GM21576 (cell line): ENCODE results near the gene STAM2.
"Not testable (repeated sequence)": the region's sequence is repeated elsewhere in the genome, so short reads cannot be mapped to it uniquely, and the experiment has no call there.

ENCODE experiments used
- ATAC-seq: cut with Tn5 transposase; IDR thresholded peaks from one replicate; pipeline ENCODE4 v1.9.1; 2021; ENCODE audit warnings: mild to moderate bottlenecking, moderate library complexity; ENCODE audit not compliant: unreplicated experiment

Gene STAM2

DNA sequence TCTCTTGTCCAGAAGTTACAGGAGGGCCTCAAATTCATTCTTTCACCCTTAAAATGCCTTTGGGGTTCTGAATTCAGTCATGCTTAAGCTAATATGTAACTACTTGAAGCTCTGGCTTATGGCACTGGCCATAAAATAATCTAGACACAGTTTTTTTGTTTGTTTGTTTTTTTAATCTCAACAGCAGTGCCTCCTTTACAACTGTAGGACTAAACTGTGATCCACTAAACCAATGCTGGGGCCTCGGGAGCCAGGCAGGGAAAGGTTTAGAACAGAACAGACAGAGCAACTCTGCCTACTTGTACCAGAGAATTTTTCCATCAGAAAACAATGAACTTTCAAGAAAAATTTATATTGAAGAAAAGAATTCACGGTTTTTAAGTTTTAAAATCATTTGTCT is 1.7 kb downstream of the STAM2 start:
- no peak for ATAC-seq

DNA sequence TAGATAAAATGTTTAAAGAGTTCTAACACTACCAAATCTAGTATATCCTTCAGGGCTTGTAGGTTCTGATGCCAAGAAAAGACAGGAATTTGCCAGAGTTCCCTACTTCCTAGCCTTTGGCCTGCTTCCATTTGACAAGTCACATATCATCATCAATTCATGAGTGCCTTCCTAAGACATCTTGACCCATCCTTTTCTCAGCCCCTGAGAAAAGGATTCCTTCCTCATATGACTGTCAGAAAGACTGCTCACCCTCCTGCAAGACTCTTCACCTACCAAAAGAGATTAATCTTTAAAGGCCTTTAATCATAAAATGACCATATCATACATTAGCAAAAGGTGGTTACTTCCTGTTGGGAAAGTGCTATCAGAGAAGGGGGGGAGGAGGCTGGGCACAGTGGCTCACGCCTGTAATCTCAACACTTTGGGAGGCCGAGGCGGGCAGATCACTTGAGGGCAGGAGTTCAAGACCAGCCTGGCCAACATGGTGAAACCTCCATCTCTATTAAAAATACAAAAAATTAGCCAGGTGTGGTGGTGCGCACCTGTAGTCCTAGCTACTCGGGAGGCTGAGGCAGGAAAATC is 3.3 kb downstream of the STAM2 start:
- ATAC-seq = not testable (repeated sequence)

DNA sequence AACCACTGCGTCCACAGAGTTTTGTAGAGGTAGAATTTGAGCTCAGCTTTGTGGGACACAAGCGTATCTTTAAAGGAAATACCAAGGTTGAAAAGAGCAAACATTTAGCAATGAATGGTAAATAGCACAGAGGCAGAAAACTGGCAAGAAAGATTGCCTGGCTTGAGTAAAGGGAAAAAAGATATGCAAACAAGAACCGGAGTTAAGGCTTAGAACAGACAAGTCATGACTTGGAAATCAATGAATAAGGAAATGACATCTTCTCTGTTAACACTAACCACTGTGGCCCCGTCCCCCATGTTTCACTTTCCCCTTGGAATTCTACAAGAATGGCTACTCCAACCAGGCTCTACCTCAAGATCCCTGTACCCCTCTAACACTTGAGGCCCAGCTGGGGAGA is 3.8 kb downstream of the STAM2 start:
- ATAC-seq = no peak

DNA sequence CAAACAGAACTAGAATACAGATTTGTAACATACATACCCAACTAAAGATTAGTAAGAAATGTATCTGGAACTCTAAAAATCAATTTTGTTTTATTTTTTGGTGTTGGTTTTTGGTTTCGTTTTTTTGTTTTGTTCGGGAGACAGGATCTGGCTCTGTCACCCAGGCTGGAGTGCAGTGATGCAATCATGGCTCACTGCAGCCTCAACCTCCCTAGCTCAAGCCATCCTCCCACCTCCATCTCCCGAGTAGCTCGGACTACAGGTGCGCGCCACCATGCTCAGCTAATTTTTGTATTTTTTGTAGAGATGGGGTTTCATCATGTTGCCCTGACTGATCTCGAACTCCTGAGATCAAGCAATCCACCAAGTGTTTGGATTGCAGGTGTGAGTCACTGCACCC is 6.4 kb downstream of the STAM2 start:
- ATAC-seq = not testable (repeated sequence)

DNA sequence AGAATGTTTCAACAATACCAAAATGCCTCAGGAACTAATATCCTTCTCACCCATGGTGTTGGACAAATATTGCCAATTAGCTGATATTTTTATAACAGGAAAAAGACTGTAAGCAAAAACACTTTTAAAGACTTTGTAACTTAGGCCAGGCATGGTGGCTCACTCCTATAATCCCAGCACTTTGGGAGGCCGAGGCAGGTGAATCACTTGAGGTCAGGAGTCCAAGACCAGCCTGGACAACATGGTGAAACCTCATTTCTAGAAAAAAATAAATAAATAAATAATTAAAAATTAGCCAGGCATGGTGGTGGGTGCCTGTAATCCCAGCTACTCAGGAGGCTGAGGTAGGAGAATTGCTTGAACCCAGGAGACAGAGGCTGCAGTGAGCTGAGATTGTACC is 8.1 kb downstream of the STAM2 start:
- ATAC-seq = not testable (repeated sequence)

DNA sequence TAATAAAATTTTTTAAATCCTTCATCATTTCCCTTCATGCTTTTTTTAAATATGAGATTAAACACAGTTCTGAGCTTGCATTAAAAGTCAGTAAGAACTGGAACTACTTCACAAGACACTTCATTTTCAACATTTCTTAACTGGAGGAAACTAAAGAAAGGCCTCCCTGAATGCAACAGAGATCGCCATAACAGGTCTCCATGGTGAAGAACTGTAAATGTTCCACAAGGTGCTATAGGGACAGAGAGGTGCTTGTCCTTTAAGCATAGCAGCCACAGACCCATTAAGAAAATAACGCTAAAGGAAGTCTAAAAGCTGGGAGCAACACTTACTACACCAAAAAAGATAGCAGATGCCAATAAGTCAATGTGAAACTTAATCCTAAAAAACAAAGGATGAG is 8.5 kb downstream of the STAM2 start:
- peak; percentile 38 for ATAC-seq

DNA sequence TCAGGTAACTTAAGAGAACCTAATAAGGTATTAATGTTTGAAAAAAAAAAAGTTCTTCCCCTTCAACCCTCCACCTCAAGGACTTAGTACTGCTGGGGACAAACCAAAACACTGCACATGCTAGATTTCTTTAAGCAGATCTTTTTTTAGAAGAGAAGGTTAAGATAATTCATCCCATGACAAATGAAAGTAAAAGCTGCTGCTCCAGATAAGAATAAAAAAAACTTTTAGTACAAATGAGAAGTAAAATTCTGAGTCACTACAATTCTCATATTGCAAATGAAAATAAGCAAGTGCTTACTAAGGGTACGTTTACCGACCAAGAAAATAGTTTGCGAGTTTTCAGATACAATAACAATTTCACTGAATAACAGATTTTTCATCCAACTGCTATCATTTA is 8.9 kb downstream of the STAM2 start:
- ATAC-seq = peak; percentile 84

DNA sequence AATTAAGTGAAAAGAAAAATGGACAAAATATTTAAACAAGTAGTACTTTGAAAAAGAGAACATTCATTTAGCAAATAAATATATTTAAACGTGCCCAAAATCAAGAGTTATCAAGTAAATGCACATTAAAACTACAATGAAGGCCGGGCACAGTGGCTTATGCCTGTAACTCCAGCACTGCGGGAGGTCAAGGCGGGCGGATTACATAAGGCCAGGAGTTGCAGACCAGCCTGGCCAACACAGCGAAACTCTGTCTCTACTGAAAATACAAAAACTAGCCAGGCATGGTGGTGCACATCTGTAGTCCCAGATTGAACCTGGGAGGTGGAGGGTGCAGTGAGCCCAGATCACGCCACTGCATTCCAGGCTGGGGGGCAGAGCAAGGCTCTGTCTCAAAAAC is 9.8 kb downstream of the STAM2 start:
- no peak for ATAC-seq

DNA sequence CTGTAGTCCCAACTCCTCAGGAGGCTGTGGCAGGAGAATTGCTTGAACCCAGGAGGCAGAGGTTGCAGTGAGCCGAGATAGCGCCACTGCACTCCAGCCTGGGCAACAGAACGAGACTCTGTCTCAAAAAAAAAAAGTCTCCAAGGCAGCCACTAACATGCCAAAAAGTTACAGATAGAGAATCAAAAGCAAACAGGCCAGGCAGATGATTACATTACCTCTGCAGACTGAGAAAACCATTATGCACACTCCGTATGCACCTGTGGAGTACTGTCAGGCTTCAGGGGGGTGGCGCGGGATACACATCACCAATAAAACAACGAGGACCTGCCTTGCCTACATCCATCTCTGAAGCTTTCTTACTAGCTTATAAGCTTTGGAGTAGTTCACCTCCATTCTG is 10.3 kb downstream of the STAM2 start:
- ATAC-seq = no peak

DNA sequence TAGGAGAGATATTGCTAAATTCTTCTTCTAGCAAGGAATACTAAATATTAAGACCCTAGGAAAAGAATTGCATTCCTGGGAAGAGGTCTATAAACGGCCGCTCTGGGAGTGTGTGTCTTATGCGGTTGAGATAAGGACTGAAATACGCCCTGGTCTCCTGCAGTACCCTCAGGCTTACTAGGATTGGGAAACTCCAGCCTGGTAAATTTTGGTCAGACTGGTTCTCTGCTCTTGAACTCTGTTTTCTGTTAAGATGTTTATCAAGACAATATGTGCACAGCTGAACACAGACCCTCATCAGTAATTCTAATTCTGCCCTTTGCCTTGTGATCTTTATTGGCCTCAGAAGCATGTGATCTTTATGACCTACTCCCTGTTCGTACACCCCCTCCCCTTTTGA is 11.9 kb downstream of the STAM2 start:
- not testable (repeated sequence) for ATAC-seq

DNA sequence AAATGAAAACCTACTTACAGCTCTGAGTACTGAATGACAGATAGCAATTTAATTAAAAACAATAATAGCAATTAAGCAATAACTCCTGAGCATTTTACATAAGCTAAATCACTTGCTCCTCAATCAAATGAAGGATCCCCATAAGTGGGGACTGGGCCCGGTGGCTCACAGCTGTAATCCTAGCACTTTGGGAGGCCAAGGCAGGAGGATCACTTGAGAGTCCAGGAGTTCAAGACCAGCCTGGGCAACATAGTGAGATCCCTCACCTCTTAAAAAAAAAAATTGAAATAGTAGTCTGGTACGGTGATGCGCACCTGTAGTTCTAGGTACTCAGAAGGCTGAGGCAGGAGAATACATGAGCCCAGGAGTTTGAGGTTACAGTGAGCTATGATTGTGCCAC is 13.4 kb downstream of the STAM2 start:
- no peak for ATAC-seq

DNA sequence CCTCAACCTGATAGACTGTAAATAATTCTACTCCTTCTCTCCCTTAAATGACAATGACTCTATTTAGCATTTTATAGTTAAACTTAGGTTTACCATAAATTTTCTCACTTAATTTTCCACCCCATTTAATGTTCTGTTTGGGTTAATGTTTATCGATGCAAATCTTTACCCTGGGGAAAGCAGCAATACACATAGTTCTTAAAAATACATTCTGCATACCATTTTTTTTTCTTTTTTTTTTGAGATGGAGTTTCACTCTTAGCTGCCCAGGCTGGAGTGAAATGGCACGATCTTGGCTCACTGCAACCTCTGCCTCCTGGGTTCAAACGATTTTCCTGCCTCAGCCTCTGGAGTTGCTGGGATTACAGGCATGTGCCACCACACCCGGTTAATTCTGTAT is 14.0 kb downstream of the STAM2 start:
- ATAC-seq = no peak

DNA sequence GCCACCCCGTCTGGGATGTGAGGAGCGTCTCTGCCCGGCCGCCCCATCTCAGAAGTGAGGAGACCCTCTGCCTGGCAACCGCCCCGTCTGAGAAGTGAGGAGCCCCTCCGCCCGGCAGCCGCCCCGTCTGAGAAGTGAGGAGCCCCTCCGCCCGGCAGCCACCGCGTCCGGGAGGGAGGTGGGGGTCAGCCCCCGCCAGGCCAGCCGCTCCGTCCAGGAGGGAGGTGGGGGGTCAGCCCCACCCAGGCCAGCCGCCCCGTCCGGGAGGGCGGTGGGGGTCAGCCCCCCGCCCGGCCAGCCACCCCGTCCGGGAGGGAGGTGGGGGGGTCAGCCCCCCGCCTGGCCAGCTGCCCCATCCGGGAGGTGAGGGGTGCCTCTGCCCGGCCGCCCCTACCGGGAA is 15.2 kb downstream of the STAM2 start:
- not testable (repeated sequence) for ATAC-seq

DNA sequence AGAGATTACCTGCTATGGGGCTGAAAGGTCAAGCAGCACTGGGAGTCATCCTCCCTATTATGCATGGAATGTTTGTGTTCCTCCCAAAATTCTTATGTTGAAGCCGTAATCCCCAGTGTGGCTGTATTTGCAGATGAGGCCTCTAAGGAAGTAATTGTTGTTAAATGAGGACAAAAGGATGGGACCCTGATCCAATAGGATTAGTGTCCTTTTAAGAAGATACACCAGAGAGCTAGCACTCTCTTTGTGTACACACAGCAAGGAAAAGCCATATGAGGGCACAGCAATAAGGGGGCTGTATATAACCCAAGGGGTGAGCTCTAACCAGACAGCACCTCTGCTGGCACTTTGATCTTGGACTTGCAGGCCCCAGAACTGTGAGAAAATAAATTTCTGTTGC is 18.3 kb downstream of the STAM2 start:
- no peak for ATAC-seq

DNA sequence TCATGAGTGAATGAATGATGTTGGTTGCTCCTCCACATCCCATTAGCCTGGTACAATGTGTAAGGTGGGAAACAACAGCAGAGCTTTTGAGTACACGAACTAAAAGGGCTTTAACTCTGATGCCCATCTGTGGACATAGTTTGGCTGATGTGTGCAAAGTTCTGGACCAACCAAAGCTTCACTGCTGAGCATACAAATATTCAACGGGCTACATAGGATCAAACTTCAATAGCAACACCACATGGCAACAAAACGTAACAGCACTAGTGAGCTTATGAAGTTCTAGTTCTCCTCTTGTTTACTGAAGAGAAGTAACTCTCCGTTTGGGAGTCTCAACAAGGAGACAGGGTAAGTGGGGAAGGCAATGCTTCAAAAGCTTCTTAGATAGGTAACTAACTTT is 20.4 kb downstream of the STAM2 start:
- ATAC-seq = no peak

DNA sequence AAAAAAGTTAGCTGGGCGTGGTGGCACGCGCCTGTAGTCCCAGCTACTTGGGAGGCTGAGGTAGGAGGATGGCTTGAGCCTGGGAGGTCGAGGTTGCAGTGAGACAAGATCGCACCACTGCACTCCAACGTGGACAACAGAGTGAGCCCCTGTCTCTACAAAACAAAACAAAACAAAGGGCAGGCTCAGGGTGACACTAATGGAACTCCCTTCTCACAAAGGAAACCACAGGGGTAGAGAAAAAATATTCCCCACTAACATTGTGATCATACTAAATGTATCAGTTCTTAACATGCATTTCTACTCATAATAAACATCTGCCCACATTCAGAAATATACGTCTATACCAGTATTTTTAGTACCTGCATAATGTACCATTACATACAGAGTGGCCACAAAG is 21.1 kb downstream of the STAM2 start:
- ATAC-seq = no peak

DNA sequence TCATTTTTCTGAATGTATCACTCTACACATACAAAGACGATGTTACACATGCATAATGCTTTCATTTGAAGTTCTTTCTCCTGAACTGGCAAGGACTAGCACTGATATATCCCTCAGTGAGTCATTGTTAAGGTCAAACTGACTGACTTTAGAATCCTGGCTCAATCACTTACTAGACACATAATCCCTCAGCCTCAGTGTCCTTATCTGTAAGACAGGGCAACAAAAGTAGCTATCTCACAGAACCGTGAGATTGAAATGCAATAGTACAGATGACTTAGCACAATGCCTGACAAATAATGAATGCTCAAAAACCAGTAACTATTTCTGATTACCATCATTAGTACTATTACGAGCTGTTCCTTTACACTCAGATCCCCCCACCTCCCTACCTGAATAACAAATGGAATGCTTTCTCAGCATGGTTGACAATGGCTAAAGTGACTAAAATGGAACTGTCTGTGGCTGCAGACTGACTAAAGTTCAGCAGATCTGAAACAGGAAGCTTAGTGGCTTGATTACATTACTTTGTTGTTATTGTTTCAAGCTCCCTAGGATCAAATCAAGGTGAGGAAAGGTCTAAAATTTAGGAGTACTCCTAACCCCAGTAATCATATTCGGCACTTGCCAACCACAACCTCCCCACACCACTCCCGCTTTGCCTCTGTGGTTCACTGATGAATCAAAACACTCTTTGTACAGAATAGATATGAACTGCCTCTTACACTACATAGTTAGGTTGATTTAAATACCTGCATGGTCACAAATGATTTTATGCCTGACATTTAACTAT is 40.9 kb downstream of the STAM2 start:
- ATAC-seq = peak; percentile 81

DNA sequence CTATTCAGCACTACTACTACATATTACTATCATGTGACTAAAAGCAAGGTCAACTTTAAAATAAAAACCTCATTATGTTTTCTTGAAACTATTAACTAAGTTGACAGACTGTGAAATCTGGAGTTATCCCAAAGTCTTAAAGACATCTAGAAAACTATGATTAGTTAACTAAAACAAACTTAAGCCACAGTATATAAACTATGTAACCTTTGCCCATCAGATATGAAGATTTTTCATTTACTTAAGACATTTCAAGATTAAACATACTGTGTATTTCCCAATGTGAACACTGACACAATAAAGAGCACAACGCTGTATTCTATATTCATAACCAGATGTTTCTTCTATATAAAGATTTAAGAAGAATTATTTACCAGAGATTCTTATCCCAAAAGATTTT is 43.3 kb downstream of the STAM2 start:
- ATAC-seq = no peak

DNA sequence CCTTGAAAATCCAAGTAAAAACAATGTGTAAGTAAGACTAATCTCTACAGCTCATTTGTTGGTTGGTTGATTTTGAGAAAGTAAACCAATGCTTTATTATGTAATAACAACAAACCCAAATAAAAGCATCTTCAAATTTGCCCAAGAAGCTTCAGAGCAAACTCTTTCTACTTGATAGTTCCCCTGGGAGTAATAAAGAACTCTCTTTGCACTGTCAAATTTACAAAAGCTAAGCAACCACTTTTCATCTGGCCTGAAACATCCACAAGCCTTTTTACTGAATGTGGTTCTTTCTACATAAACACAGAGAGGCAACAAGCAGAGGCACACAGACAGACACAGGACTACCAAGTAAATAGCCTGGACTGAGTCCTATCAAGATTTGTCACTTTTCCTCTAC is 47.9 kb downstream of the STAM2 start:
- ATAC-seq = no peak

DNA sequence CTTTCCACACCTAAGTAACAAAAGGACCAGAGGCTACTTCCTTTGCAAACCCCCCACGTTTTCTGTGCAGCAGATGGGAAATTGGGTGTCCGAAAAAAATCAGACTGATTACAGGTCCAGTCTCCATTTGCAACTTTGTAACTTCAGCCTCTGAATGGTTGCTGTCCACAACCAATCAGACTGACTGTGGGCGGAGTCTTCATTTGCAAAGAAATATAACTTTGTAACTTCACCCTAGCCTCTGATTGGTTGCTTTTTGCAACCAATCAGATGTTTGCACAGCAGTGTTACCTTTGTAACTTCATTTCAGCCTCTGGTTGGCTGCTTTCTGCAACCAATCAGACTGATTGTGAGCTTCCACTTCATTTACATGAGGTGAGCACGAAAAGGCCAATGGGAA is 48.9 kb downstream of the STAM2 start:
- no peak for ATAC-seq

DNA sequence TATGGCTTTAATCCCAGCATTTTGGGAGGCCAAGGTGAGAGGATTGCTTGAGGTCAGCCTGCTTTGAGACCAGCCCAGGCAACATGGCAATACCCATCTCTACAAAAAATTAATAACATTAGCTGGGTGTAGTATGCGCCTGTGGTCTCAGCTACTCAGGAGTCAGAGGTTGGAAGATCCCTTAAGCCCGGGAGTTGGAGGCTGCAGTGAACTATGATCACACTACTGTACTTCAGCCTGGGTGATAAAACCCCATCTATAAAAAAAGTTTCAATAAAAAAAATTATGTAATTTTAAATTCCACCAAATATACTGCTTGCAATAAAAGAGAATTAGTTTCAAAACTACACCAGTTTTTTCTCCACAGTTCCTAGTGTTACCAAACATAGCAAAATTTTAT is 53.4 kb downstream of the STAM2 start:
- no peak for ATAC-seq

DNA sequence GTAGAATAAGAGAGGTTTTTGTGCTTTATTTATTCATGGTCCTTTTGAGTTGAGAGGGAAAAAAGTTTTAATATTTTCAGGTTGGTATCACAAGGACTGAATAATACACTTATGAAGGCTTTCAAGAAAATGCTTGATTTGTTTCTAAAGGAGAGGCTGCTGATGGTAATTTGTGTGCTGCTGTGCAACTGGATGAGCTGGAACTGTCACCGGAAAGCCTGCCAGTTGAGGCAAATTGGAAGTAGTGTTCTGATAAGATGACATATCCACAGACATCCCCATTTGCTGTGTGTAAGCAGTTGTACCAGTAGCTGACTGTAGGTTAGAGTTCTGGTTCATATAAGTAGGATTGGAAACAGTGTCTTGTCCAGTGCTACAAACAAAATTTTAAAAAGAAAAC is 55.1 kb downstream of the STAM2 start:
- no peak for ATAC-seq

DNA sequence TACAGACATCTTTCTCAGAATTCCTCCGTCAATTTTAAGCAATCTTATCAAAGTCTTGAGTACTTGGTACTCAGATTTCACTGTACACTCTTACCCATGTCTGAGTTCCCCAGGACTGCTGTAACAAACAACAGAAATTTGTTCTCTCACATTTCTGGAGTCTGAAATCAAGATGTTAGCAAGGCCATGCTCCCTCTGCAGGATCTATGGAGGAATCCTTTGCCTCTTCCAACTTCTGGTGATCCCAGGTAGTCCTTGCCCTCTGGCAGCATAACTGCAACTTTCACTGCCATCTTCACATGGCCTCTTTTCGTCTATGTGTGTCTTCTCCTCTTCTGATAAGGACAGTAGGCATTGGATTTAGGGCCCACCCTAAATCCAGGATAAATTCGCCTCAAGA is 59.6 kb downstream of the STAM2 start:
- no peak for ATAC-seq
